HG02763 (cell line): ENCODE measurements around the gene ZNF695.
"Not testable (repeated sequence)": the region's sequence is repeated elsewhere in the genome, so short reads cannot be mapped to it uniquely, and the experiment has no call there.

Experiments
- ATAC-seq: cut with Tn5 transposase; IDR thresholded peaks from one replicate; pipeline ENCODE4 v1.9.1; 2021; ENCODE audit warnings: mild to moderate bottlenecking, moderate library complexity; ENCODE audit not compliant: unreplicated experiment

Gene ZNF695

GRCh38 chr1:247007511-247008405 lies at the start of gene ZNF695:
TSS of gene ZNF695 (minus strand) at chr1:247008057. CDS start at chr1:247007908, 149 bp downstream.
- ATAC-seq = peak; percentile 100

DNA sequence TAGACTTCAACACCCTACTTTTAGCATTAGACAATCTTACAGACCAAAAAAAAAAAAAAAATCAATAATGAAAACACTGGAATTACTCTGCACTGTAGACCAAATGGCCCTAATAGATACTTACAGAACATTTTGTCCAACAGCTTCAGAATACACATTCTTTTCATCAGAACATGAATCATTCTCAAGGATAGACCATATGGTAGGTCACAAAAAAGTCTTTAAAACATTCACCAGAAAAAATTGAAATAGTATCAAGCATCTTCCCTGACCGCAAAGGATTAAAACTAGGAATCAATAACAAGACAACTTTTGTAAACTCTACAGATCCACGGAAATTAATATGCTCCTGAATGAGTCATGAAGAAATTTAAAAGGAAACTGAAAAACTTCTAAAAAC lies 48.2 kb upstream of the ZNF695 start:
- ATAC-seq = no peak

DNA sequence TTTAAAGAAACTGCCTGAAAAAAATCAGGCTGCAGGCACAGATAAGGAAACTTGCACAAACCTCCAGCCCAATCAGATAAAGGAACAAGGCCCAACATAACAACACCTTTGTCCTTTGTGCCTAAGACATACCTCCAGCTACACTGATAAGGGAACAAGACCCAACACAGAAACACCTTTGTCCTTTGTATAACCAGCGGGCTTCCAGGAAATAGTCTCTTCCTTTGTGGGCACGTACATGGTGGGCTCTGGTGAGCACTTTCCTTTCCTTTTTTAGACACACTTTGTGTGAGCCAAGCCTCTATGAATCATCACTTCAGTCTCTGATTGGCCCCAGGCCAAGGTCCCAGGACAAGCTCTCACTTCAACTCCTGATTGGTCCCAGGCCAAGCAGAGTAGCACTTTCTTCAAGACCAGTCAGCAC lies 47.1 kb upstream of the ZNF695 start:
- no peak for ATAC-seq

DNA sequence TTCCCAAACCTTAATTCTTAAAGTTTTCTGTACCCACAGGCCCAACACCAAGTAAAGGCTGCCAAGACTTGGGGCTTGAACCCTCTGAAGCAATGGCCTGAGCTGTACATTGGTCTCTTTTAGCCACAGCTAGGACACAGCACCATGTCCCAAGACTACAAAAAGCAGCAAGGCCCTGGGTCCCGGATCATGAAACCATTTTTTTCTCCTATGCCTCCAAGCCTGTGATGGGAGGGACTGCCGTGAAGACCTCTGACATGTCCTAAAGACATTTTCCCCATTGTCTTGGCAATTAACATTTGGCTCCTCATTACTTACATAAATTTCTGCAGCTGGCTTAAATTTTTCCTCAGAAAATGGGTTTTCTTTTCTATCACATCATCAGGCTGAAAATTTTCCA lies 39.8 kb upstream of the ZNF695 start:
- ATAC-seq = no peak

- no peak for ATAC-seq
Observed at GRCh38 chr1:247047260-247047659, 39.4 kb upstream of the ZNF695 start.

DNA sequence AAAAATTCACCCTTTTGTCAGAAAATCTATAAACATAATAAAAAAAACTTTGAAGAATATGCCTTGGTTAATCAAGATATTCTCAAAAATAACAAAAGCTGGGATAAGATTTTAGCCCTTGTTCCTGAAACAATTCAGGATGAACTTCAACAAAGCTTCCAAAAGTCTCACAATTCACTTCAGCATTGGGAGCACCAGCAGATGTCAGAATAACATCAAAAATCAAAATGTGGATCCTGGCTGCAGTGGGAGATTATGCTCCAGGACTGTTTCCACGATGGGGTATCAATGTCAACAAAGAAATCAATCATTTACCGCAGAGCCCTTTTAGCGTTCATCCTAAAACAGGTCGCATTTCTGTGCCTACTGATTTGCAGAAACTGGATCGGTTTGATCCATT lies 35.5 kb upstream of the ZNF695 start:
- ATAC-seq = no peak

GRCh38 chr1:247037511-247038320 lies 29.9 kb upstream of the ZNF695 start:
- no peak for ATAC-seq

DNA sequence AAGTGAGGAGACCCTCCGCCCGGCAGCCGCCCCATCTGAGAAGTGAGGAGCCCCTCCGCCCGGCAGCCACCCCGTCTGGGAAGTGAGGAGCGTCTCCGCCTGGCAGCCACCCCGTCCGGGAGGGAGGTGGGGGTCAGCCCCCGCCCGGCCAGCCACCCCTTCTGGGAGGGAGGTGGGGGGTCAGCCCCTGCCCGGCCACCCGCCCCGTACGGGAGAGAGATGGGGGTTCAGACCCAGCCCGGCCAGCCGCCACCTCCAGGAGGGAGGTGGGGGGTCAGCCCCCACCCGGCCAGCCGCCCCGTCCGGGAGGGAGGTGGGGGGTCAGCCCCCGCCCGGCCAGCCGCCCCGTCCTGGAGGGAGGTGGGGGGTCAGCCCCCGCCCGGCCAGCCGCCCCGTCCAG lies 24.4 kb upstream of the ZNF695 start:
- not testable (repeated sequence) for ATAC-seq

DNA sequence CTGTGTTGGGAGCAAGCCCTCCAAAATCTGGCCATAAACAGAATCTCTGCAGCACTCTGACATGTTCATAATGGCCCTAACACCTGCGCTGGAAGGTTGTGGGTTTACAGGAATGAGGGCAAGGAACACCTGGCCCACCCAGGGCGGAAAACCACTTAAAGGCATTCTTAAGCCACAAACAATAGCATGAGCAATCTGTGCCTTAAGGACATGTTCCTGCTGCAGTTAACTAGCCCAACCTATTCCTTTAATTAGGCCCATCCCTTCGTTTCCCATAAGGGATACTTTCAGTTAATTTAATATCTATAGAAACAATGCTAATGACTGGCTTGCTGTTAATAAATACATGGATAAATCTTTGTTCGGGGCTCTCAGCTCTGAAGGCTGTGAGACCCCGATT lies 16.8 kb upstream of the ZNF695 start:
- ATAC-seq = not testable (repeated sequence)

DNA sequence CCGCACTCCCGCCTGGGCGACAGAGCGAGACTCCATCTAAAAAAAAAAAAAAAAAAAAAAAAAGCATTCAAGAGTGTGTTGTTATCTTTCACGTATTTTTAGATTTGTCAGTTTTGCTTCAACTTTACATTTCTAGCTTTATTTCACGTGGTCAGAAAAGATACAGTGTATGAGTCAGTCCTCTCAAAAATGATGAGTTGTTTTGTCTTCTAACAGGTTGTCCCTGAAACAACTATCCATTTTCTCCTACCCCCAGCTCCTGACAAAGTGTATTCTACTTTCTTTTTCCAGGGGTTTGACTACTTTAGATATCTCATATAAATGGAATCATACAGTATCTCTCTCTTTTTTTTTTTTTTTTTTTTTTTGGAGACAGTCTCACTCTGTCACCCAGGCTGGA lies 5.5 kb upstream of the ZNF695 start:
- ATAC-seq = no peak

- ATAC-seq = no peak
Observed at GRCh38 chr1:247008406-247008799, 546 bp upstream of the ZNF695 start.

DNA sequence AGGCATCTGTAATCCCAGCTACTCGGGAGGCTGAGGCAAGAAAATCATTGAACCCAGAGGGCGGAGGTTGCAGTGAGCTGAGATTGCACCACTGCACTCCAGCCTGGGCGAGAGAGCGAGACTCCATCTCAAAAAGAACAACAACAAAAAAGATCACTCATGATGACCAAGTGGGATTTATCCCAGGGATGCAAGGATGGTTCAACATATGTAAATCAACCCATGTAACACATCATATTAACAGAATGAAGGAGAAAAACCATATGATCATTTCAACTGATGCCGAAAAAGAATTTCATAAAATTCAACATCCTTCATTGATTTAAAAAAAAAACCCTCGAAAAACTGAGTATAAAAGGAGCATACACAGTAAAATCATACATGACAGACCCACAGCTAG lies 3.8 kb downstream of the ZNF695 start:
- not testable (repeated sequence) for ATAC-seq

GRCh38 chr1:246989901-246990300 lies 18.0 kb downstream of the ZNF695 start:
- no peak for ATAC-seq

DNA sequence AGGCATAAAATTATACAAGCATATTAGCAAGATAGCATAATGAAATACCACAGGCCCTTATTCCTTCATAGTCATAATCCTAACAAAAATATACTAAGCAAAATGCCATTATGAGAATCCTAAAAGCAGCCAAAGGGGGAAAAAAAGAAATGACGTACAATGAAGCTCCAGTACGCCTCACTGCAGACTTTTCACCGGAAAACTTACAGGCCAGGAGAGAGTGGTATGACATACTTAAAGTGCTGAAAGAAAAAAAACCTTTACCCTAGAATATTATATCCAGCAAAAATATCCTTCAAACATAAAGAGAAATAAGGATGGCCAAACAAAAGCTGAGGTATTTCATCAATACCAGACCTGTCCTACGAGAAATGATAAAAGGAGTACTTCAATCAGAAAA lies 19.5 kb downstream of the ZNF695 start:
- no peak for ATAC-seq

DNA sequence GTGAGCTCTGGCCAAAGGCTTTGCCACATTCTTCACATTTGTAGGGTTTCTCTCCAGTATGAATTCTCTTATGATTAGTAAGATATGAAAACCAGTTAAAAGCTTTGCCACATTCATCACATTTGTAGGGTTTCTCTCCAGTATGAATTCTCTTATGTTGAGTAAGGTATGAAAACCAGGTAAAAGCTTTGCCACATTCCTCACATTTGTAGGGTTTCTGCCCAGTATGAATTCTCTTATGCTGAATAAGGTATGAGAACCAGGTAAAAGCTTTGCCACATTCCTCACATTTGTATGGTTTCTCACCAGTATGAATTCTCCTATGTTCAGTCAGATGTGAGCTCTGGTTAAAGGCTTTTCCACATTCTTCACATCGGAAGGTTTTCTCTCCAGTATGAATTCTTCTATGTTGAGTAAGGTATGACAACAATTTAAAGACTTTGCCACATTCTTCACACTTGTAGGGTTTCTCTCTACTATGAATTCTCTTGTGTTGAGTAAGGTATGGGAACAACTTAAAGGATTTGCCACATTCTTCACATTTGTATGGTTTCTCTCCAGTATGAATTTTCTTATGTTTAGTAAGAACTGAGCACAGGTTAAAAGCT lies 20.7 kb downstream of the ZNF695 start:
- no peak for ATAC-seq

- no peak for ATAC-seq
Observed at GRCh38 chr1:246978785-246979184, 29.1 kb downstream of the ZNF695 start.

DNA sequence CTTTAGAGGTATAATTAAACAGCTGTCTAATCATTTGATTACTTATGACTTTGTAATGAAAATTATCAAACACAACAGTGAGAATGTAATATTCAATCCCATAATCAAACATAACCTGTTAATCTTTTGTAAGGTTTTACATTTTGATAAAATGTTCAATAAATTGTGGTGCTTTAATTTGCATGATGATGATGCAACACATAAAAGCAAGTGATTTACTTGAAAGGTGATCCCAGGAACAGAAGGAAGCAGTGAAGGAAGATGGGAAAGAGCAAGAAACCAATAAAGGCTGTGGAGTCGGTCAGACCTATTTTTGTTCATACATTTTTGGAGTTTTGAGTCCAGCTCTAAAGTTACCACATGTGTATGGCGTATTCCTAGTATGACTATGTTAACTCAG lies 29.6 kb downstream of the ZNF695 start:
- no peak for ATAC-seq

GRCh38 chr1:246971969-246972368 lies 35.9 kb downstream of the ZNF695 start:
- ATAC-seq = no peak

GRCh38 chr1:246971090-246971721 lies 36.7 kb downstream of the ZNF695 start:
- no peak for ATAC-seq

DNA sequence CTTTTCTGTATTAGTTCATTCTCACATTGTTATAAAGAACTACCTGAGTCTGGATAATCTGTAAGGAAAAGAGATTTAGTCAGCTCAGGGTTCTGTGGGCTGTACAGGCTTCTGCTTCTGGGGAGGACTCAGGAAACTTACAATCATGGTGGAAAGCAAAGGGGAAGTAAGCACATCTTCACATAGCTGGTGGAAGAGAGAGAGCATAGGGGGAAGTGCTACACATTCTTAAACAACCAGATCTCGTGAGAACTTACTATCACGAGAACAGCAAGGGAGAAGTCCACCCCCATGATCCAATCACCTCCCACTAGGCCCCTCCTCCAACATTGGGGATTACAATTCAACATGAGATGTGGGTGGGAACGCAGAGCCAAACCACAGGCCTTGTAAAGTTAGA lies 38.2 kb downstream of the ZNF695 start:
- no peak for ATAC-seq

DNA sequence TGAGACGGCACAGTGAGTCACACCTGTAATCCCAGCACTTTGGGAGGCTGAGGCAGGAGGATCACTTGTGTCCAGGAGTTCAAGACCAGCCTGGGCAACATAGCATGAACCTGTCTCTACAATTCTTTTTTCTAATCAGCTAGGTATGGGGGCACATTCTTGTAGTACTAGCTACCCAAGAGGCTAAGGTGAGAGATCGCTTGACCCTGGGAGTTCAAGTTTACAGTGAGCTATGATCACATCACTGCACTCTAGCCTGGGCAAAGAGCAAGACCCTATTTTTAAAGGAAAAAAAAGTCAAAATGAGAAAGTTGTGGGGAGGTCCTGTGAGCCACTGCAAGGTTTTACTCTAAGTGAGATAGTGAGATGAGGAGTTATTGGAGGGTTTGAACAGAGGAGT lies 41.4 kb downstream of the ZNF695 start:
- ATAC-seq = no peak
